Activated CD4-positive, CD25-positive, alpha-beta regulatory T cell (primary cell): ENCODE measurements around the gene NOL3.

Experiments
- DNase-seq, 4 experiments: peaks; one replicate each; lab custom pipeline; 2025; lab: John Stamatoyannopoulos, UW

Gene NOL3

DNA sequence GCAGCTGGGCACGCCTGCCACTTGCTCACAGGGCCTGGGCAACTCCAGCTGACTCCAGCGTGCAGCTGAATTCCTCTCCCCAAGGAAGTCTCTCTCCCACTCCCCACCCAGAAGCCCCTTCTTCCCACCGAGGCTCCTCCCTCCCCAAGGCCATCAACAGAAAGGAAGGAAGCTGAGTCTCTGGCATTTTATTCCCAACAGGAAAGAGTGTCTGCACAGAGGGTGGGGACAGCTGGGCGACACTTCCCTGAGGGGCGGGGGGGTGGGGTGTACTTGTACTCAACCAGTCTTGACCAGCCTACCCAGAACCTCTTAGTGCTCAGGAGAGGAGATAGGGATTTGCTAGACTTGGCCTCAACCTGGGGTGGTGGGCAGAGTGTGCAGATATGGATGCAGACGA is 19.7 kb downstream of the NOL3 start, which contains the start of gene EXOC3L1:
EXOC3L1 (minus strand) TSS at position 96 of the 400 bp plus-strand sequence. CDS start 460 bp downstream, outside the sequence.
- no peak for DNase-seq

- no peak for DNase-seq
Measured at GRCh38 chr16:67190448-67191399, 20.4 kb downstream of the NOL3 start.

GRCh38 chr16:67191411-67191994 is 21.2 kb downstream of the NOL3 start:
- DNase-seq, result no peak

- DNase-seq, result peak; percentile 72 to 76 (median 74)
Measured at GRCh38 chr16:67191995-67192681, 21.8 kb downstream of the NOL3 start, which contains the start of gene E2F4. Gene E2F4, plus strand, starts transcription at chr16:67192155. Its CDS starts 73 bp downstream, at chr16:67192228.

DNA sequence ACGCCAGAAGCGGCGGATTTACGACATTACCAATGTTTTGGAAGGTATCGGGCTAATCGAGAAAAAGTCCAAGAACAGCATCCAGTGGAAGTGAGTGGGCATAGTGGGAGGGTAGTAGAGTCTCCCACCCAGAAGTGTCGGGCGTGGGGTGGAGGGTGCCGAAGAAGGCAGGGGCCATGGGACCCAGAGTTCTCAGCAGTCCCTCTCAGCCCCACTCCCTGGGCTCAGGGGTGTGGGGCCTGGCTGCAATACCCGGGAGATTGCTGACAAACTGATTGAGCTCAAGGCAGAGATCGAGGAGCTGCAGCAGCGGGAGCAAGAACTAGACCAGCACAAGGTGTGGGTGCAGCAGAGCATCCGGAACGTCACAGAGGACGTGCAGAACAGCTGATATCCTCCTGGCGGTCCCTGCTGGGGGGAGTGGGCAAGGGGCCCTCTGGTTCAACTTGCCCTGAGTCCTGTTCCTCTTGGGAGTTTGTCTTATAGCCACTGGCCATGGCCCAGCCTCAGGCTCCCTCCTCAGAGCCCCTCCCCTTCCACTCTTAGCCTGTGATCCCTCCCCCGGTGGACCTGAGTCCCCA is 22.5 kb downstream of the NOL3 start:
- DNase-seq, result no peak

GRCh38 chr16:67193536-67193935 is 23.2 kb downstream of the NOL3 start:
- DNase-seq, result no peak

- DNase-seq, result no peak
Measured at GRCh38 chr16:67194260-67194659, 23.9 kb downstream of the NOL3 start.

DNA sequence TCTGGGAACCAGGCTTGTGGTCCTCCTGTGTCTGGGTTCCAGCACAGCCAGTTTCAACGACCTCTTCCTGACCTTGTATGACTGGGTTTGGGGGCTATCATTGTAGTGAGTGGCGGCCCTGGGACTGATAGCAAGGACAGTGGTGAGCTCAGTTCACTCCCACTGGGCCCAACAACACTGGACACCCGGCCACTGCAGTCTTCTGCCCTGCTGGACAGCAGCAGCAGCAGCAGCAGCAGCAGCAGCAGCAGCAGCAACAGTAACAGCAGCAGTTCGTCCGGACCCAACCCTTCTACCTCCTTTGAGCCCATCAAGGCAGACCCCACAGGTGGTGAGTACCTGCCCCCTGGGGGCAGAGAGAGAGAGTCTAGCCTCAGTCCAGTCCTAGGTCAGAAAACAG is 25.3 kb downstream of the NOL3 start:
- no peak for DNase-seq

GRCh38 chr16:67196881-67197280 is 26.5 kb downstream of the NOL3 start:
- DNase-seq, result no peak

DNA sequence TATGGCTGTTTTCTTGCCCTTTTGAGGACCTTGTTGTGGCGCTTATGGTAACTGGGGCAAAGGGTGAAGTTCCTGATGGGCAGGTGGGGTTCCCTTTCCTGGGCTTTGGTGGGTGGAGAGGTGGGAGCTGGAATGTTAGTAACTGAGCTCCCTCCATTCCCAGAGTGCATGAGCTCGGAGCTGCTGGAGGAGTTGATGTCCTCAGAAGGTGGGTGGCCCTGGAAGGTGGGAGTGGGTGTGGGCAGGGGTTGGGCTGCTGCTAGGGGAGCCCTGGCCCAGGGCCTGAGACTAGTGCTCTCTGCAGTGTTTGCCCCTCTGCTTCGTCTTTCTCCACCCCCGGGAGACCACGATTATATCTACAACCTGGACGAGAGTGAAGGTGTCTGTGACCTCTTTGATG is 27.4 kb downstream of the NOL3 start:
- DNase-seq, result no peak

DNA sequence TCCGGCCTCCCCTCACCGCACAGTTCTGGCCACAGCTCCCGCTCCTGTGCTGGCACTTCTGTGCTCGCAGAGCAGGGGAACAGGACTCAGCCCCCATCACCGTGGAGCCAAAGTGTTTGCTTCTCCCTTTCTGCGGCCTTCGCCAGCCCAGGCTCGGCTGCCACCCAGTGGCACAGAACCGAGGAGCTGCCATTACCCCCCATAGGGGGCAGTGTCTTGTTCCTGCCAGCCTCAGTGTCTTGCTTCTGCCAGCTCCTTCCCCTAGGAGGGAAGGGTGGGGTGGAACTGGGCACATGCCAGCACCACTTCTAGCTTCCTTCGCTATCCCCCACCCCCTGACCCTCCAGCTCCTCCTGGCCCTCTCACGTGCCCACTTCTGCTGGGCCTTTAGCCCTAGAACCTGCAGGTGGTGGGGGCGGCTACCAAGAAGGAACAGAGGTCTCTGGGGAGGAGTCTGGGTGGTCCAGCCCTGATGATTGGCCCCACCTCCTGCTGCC is 27.9 kb downstream of the NOL3 start:
- DNase-seq, result no peak

DNA sequence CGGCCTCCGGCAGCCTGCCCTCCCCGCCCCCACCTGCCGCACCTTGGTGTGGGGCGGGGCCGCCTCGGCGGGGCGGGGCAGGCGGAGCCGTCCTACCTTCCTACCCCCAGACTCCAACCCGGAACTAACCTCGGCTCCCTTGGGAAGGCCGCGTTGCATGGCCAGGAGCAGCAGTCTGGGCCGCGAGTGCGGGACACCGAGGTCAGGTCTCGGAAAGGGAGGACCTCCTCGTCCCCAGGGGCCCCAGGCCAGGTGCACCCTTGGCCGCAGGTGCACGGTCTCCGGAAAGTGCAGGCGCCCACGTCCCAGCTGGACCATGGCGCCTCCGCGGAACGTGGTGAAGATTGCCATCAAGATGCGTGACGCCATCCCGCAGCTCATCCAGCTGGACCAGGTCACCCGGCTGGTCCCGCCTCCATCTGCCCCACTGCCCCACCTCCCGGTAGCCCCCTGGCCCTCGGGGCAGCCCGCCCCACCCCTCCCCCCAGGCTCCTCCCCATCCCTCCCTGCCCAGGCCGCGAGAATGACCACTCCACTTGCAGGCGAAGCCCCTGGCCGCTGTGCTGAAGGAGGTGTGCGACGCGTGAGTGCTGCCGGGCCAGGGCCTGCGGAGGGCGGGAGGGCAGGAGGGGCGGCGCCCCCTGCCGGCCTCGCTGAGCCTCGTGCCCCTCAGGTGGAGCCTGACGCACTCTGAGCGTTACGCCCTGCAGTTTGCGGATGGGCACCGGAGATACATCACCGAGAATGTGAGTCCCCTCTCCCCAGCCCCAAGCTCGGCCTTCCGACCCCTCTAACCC is 28.9 kb downstream of the NOL3 start, which contains the start of gene ELMO3:
ELMO3 (plus strand) TSS at position 121 of the 797 bp plus-strand sequence; CDS start at position 317, 196 bp downstream.
- no peak for DNase-seq

DNA sequence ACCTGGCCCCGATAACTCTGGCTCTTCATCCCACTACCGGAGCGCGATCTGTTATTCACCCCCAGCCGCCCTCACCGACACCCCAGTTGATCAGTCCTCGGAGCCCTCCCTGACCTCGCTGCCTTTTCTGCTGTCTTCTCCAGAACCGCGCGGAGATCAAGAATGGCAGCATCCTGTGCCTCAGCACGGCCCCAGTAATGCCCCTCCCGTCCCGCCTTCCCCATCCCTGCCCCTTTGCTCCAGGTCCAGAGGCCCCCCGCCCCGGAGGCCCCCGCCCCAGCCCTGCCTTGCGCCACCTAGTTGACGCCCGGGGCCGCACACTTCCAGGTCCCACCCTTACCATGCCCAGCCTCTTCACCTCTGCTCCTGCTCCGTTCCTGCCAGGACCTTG is 29.5 kb downstream of the NOL3 start:
- DNase-seq, result no peak

GRCh38 chr16:67200491-67200890 is 30.2 kb downstream of the NOL3 start:
- no peak for DNase-seq

DNA sequence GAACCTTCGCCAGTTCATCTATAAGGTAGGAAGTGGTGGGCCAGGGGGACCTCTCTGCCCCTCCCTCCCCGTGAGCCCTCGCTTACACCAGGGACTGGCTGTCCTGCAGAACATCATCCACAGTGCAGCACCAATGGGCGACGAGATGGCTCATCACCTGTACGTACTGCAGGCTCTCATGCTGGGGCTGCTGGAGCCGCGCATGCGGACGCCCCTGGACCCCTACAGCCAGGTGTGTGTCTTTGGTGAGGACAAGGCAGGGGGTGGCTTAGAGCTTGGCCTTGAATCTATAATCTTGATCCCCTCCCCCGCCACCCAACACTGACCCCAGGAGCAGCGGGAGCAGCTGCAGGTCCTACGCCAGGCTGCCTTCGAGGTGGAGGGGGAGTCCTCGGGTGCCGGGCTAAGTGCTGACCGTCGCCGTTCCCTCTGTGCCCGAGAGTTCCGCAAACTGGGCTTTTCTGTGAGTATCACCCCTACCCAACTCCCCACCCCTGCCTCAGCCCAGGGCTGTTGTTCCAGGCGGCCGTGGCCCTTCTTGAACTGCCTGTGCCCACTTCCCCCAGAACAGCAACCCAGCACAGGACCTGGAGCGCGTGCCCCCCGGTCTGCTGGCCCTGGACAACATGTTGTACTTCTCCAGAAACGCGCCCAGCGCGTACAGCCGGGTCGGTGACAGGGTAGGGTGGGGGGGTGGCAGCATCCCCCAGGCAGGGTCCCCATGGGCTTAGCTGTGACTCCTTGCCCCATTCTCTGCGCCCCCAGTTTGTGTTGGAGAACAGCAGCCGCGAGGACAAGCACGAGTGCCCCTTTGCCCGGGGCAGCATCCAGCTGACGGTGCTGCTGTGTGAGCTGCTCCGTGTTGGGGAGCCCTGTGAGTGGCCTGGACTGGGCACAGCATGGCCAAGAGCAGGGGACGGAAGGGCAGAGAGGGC is 31.3 kb downstream of the NOL3 start:
- no peak for DNase-seq

- no peak for DNase-seq
Measured at GRCh38 chr16:67202426-67202825, 32.1 kb downstream of the NOL3 start.

DNA sequence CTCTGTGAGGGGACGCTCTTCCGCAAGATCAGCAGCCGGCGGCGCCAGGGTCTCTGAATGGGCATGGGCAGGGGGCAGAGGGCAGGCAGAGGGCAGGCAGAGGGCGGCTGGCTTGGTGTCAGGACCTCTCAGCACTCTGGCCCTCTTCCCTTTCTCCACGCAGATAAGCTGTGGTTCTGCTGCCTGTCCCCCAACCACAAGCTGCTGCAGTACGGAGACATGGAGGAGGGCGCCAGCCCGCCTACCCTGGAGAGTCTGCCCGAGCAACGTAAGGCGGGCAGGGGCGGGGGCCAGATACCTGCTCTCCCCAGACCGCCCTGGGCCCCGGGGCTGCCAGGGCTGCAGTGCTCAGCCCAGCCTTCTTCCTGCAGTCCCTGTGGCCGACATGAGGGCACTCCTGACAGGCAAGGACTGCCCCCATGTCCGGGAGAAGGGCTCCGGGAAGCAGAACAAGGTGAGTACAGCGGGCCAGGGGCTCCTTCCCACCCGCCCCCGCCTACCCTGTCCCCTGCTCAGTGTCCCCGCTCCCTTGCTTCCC is 32.7 kb downstream of the NOL3 start:
- no peak for DNase-seq

DNA sequence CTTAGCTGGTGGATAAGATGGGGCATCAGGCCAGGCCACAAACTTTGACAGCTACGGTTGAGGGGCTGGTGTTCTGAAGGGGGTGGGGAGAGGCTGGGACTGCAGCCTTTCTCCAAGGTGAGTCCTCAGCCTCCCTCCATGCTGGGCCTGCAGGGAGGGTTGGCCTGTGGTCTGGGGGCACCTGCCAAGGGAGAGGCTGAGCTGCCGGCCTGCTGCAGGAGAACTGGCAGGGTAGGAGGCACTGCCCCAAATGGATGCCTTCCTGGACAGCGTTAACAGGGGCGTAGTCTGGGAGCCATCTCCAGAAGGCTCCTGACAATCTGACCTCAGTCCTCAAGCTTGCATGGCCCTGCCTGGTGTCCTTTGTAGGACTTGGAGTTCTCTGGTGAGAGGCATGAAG is 33.7 kb downstream of the NOL3 start:
- DNase-seq, result no peak

GRCh38 chr16:67206129-67206837 is 35.9 kb downstream of the NOL3 start:
- DNase-seq, result no peak
